Mesothelial cell of epicardium (in vitro differentiated cells): ENCODE measurements around the gene RALGAPB. TPM values are rescaled to one million over a fixed set of nuclear protein-coding genes. Genes with fewer than 3 reads are reported as not detected.

Experiments used
- DNase-seq, 2 experiments: peaks; one replicate each; pipeline ENCODE4 v3.0.0; 2021; ENCODE audit warnings: low spot score in 2 of 2; ENCODE audit not compliant: unreplicated experiment in 2 of 2
- H3K27ac Mint-ChIP-seq: 2 replicates; pipeline ENCODE4 v1.8.0; 2021; ENCODE audit warnings: mixed read lengths
- H3K27me3 Mint-ChIP-seq: 2 replicates; pipeline ENCODE4 v1.8.0; 2021; ENCODE audit warnings: low read depth, mixed read lengths
- H3K36me3 Mint-ChIP-seq: 2 replicates; pipeline ENCODE4 v1.8.0; 2021; ENCODE audit warnings: mixed read lengths
- H3K4me1 Mint-ChIP-seq: 2 replicates; pipeline ENCODE4 v1.8.0; 2021; ENCODE audit warnings: mixed read lengths
- H3K4me3 Mint-ChIP-seq: 2 replicates; pipeline ENCODE4 v1.8.0; 2021; ENCODE audit warnings: mild to moderate bottlenecking, moderate library complexity, mixed read lengths
- H3K9me3 Mint-ChIP-seq: 2 replicates; pipeline ENCODE4 v1.8.0; 2021; ENCODE audit warnings: mixed read lengths
- total RNA-seq: library from RNA; stranded (reverse); gene quantifications from 3 replicates; pipeline ENCODE4 v1.2.1, GENCODE V29; 2021
- TF ChIP-seq, protein P1 (sequence below): fragments of 200-600 bp; sonication (generic); IDR thresholded peaks from one replicate; pipeline ENCODE4 v1.5.0; 2021; ENCODE audit warnings: antibody characterized with exemption; ENCODE audit not compliant: unreplicated experiment

Gene RALGAPB
- total RNA-seq, 1 donor from 2014 or later, result 43.5 TPM

DNA sequence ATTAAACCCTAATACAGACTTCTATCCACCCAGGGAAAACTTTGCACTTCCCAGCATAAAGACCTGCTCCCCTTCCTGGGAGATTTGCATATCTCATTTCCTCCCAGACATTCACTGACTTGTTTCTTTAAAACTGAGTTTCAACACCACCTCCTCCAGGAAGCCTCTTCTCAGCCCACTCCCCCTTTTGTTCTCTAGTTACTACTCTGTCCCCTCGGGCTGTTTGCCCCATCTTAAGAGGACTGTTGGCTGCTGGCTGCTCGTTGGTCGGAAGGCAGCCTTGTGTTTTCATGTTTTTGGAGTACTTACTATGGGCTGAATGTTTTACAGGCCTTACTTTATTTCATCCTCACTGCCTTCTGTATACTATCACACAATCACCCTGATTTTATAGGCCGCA is 135.5 kb downstream of the RALGAPB start:
- peaks cover 12% of the 10 kb centered on the region for H3K27me3 Mint-ChIP-seq
- TF ChIP-seq, protein P1, sequence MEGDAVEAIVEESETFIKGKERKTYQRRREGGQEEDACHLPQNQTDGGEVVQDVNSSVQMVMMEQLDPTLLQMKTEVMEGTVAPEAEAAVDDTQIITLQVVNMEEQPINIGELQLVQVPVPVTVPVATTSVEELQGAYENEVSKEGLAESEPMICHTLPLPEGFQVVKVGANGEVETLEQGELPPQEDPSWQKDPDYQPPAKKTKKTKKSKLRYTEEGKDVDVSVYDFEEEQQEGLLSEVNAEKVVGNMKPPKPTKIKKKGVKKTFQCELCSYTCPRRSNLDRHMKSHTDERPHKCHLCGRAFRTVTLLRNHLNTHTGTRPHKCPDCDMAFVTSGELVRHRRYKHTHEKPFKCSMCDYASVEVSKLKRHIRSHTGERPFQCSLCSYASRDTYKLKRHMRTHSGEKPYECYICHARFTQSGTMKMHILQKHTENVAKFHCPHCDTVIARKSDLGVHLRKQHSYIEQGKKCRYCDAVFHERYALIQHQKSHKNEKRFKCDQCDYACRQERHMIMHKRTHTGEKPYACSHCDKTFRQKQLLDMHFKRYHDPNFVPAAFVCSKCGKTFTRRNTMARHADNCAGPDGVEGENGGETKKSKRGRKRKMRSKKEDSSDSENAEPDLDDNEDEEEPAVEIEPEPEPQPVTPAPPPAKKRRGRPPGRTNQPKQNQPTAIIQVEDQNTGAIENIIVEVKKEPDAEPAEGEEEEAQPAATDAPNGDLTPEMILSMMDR, result no peak
- H3K36me3 Mint-ChIP-seq, result no peaks in the 10 kb centered on the region
- no peaks in the 10 kb centered on the region for H3K9me3 Mint-ChIP-seq
- no peak overlapping the region for H3K27ac Mint-ChIP-seq
- no peak for DNase-seq
- no peak overlapping the region for H3K4me3 Mint-ChIP-seq
- H3K4me1 Mint-ChIP-seq, result no peaks in the 10 kb centered on the region

DNA sequence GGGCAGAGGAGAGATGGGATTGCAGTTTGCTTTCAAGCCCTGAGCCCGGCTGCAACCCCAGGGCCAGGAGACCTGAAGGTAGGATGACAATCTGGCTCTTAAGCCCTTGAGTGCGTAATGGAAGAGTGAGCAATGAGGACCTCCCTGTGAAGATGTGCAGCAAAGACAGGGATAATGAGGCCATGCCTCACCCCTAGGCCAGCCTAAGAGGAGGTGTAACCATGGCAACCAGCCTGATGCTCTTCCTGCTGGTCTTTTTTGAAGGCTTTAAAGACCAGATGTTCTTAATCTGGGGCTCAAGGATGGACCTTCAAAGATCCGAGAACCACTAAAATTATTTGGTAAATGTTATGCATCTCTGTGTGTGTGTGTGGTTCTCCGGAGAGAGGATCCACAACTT is 137.2 kb downstream of the RALGAPB start:
- Mint-ChIP-seq H3K4me1 (no peaks in the 10 kb centered on the region), H3K27ac (no peak overlapping the region), H3K27me3 (peaks cover 4% of the 10 kb centered on the region), H3K9me3 (no peaks in the 10 kb centered on the region), H3K36me3 (no peaks in the 10 kb centered on the region), H3K4me3 (no peak overlapping the region)
- DNase-seq, result no peak
- TF ChIP-seq, protein P1, result no peak

GRCh38 chr20:38610521-38610920 is 137.9 kb downstream of the RALGAPB start:
- H3K9me3 Mint-ChIP-seq, result no peaks in the 10 kb centered on the region
- no peak overlapping the region for H3K4me3 Mint-ChIP-seq
- no peaks in the 10 kb centered on the region for H3K36me3 Mint-ChIP-seq
- no peaks in the 10 kb centered on the region for H3K4me1 Mint-ChIP-seq
- TF ChIP-seq, protein P1, result no peak
- no peak overlapping the region for H3K27ac Mint-ChIP-seq
- DNase-seq, result no peak
- no peaks in the 10 kb centered on the region for H3K27me3 Mint-ChIP-seq

DNA sequence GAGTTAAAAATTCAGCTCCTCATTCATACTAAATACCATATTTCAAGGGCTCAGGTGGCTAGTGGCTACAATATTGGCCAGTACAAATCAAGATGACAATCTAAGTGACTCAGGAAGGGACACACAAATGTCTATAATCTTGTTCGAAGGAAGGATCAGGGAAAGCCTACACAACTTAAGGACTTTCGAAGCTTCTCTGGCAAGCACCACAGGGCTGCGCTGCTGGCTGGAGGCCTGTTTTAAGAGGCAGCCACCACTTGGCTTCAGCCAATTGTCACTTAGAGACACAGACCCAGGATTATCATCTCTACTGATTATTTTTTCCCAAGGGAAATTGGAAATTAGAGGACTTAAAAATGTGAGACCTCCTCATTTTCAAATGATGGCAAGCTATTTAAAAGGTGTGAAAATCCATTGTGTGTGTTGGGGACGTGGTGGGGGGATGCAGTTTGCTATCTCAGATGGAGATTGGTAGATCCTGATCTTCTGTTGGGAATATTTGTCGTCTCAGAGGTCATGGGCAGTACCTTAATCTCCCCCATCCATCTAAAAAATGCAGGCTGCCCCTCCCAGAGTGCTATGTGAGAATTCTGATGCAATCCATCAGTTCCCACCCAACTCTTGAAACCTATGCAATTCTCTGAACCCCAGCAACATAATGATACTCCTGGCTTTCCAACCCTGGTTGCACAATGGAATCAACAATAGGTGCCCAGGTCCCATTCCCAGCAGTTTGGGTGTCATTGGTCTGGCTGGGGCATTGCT is 140.3 kb downstream of the RALGAPB start:
- TF ChIP-seq, protein P1, result no peak
- Mint-ChIP-seq H3K27me3 (peaks cover 16% of the 10 kb centered on the region), H3K4me1 (no peaks in the 10 kb centered on the region), H3K27ac (no peak overlapping the region), H3K4me3 (no peak overlapping the region), H3K36me3 (no peaks in the 10 kb centered on the region), H3K9me3 (no peaks in the 10 kb centered on the region)
- DNase-seq, result no peak

DNA sequence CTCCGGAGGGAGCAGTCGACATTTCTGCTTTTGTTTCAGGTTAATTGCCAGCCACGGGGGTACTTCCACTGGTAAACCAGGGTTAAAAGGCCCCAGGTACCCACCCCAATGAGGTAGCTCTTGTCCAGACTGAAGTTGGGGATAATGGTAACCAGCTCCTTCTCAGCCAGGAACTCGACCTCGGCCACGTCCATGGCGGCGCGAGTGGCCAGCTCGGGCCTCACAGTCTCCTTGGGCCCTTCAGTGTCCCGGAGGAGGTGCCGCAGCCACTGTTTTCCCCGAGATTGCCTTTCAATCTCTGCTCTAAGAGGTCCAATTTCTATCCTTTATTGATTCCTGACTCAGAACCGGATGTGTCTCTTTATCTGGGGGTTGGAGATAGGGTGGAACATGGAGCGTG is 142.6 kb downstream of the RALGAPB start:
- Mint-ChIP-seq H3K9me3 (no peaks in the 10 kb centered on the region), H3K4me3 (no peak overlapping the region), H3K36me3 (no peaks in the 10 kb centered on the region), H3K4me1 (no peaks in the 10 kb centered on the region), H3K27me3 (peaks cover 28% of the 10 kb centered on the region), H3K27ac (no peak overlapping the region)
- TF ChIP-seq, protein P1, result no peak
- DNase-seq, result no peak
